GM19239 (cell line): ENCODE data around the gene ANKRD11.
"Not testable (repeated sequence)": the region's sequence is repeated elsewhere in the genome, so short reads cannot be mapped to it uniquely, and the experiment has no call there.

Experiments
- DNase-seq: peaks from one replicate; pipeline ENCODE4 v3.0.0; 2011; ENCODE audit warnings: low spot score; ENCODE audit not compliant: insufficient read length
- FAIRE-seq: peaks from 2 replicates; lab custom pipeline; 2011; peaks lifted over from hg19 to GRCh38; lab: Jason Lieb, UNC

The ANKRD11 gene

GRCh38 chr16:89482150-89482816 is 8.1 kb downstream of the ANKRD11 start:
- FAIRE-seq = no peak
- no peak for DNase-seq

GRCh38 chr16:89481356-89481955 is 8.9 kb downstream of the ANKRD11 start:
- no peak for FAIRE-seq
- DNase-seq = no peak

- FAIRE-seq = no peak
- no peak for DNase-seq
These were observed 11.7 kb downstream of the ANKRD11 start for GRCh38 chr16:89478576-89479221.

GRCh38 chr16:89476811-89477261 is 13.5 kb downstream of the ANKRD11 start:
- DNase-seq = no peak
- no peak for FAIRE-seq

- FAIRE-seq = peak; percentile 33
- DNase-seq = no peak
These were observed 14.0 kb downstream of the ANKRD11 start for GRCh38 chr16:89476379-89476778.

GRCh38 chr16:89475144-89475543 is 15.2 kb downstream of the ANKRD11 start:
- DNase-seq (no peak), FAIRE-seq (no peak)

GRCh38 chr16:89473791-89474414 is 16.5 kb downstream of the ANKRD11 start:
- no peak for DNase-seq
- FAIRE-seq = no peak

- no peak for FAIRE-seq
- DNase-seq = no peak
These were observed 17.1 kb downstream of the ANKRD11 start for GRCh38 chr16:89473136-89473712.

GRCh38 chr16:89472711-89473075 is 17.7 kb downstream of the ANKRD11 start:
- no peak for FAIRE-seq
- DNase-seq = no peak

GRCh38 chr16:89467382-89467781 is 23.0 kb downstream of the ANKRD11 start:
- DNase-seq (no peak), FAIRE-seq (no peak)

- FAIRE-seq = no peak
These were observed 23.4 kb downstream of the ANKRD11 start for GRCh38 chr16:89466920-89467319.

GRCh38 chr16:89463312-89463711 is 27.0 kb downstream of the ANKRD11 start:
- not testable (repeated sequence) for FAIRE-seq, DNase-seq

More at GRCh38 chr16:89466920-89467319, 23.4 kb downstream of the ANKRD11 start:
- no peak for DNase-seq

- DNase-seq, FAIRE-seq: not testable (repeated sequence)
These were observed 27.7 kb downstream of the ANKRD11 start for GRCh38 chr16:89462639-89463038.

- not testable (repeated sequence) for FAIRE-seq, DNase-seq
These were observed 28.5 kb downstream of the ANKRD11 start for GRCh38 chr16:89461890-89462289.

- FAIRE-seq = no peak
- DNase-seq = no peak
These were observed 29.8 kb downstream of the ANKRD11 start for GRCh38 chr16:89460556-89460955.

GRCh38 chr16:89458967-89459366 is 31.4 kb downstream of the ANKRD11 start:
- FAIRE-seq (no peak), DNase-seq (no peak)

- FAIRE-seq = no peak
- DNase-seq = no peak
These were observed 31.8 kb downstream of the ANKRD11 start for GRCh38 chr16:89458551-89458950.

GRCh38 chr16:89456419-89456959 is 33.9 kb downstream of the ANKRD11 start:
- FAIRE-seq (no peak), DNase-seq (no peak)

GRCh38 chr16:89455692-89456091 is 34.7 kb downstream of the ANKRD11 start:
- FAIRE-seq = no peak
- no peak for DNase-seq

GRCh38 chr16:89455178-89455577 is 35.2 kb downstream of the ANKRD11 start:
- DNase-seq (no peak), FAIRE-seq (no peak)
